ENCODE data around the gene IKBKE. TPM values are rescaled to one million over a fixed set of nuclear protein-coding genes. Genes with fewer than 3 reads are reported as not detected.

Gene IKBKE
- total RNA-seq, result 10 to 100 TPM in 1 of 9 donors, 1 to 10 TPM in 8; 3.6 to 11.1 (median 7.4) TPM
- 1 to 10 TPM; 2.9 to 5.1 (median 3.5) TPM for polyA plus RNA-seq
- long read RNA-seq, donor 1, partial matches to known transcripts, result 0 of 1 reads
- long read RNA-seq, donor 1, other reads (novel, unspliced or antisense), result 0 of 1 reads
- long read RNA-seq, donor 2, result 0 reads
- long read RNA-seq, donor 3, result 0 reads
- long read RNA-seq, donor 4, partial matches to known transcripts, result 0 of 5 reads
- long read RNA-seq, donor 4, other reads (novel, unspliced or antisense), result 1 of 5 reads
- long read RNA-seq, donor 5, transcript IKBKE-203 (22 exons, 3,221 nt), result major isoform, 9 of 21 reads
- long read RNA-seq, donor 5, partial matches to known transcripts, result 1 of 21 reads
- long read RNA-seq, donor 5, other reads (novel, unspliced or antisense), result 11 of 21 reads
- long read RNA-seq, donor 6, partial matches to known transcripts, result 0 of 2 reads
- long read RNA-seq, donor 6, other reads (novel, unspliced or antisense), result 2 of 2 reads
- long read RNA-seq, donor 7, result 0 reads
- long read RNA-seq, donor 8, result 0 reads
- long read RNA-seq, donor 9, partial matches to known transcripts, result 0 of 1 reads
- long read RNA-seq, donor 9, other reads (novel, unspliced or antisense), result 0 of 1 reads
- long read RNA-seq, donor 10, result 0 reads

DNA sequence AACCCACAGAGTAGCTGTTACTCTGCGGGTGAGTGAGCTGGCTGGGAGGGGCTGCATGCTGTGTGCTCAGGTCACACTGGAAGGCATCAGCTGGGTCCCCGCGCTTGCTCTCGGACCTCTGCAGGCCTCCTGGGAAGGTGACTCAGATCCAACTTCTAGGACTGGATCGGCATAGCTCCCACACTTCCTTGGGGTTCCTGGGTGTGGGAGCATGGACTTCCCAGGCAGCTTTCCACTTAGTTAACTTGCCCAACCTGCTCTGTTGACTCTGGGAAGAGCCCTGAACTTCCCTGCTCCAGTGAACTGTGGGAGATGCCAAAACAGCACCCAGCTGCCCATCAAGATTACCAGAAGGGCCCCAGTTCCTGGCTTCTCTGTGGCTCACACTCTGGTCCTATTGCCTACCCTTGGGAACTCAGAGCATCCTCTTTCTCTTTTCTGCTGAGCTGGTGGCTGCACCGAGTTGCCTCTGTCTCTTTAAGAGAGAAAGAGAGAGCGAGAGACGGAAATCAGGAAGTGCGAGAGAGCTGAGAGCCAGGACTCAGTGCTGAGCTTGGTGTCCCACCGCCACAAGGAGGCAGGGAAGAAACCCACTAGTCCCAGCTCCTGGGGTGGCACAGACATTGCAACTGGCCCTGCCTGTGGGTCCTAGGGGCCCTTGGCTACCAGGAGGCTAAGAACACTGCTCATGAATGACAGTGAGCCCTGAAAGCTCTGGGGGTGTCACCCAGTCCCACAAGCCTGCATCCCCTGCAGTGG lies at the start of gene IKBKE:
IKBKE (plus strand) TSS at position 544 of the 759 bp plus-strand sequence. CDS start 2,752 bp downstream, outside the sequence.
- whole genome bisulfite sequencing, 4 donors, result 18 to 26% (median 21%) methylated on average over 10 of the region's 10 CpGs

DNA sequence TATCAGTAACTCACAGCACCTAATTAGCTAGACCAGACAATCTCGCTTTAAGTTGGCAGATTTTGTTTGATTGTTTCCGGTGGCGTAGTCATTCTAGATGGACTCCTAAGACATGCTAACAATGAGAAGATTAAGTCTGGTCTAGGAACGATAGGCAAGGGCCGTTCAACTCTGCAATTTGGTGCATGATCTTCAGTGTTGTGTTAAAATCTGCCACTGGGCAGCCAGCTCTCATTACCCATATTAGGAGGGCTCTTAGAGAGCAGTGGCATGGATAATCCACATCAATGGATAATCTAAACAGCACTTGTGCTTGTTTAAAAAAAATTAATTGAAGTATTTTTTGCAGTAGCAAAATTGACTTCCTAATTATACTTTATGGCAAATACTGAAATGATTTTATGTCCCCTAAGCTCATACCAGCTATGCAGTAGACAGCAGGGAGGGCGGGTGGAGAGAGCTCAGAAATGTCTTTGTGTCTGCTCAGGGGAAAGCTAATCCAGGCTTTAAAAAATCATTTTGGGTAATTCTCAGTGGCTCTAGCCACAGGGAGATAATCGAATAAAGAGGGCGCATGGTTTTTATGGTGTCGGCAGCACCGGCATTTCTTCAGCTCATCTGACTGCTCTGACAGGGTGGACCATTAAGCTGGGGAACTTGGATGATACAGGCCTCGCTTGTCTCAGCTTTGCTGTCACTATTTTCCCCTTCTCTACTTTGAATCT lies 48.5 kb upstream of the IKBKE start:
- no peak overlapping the region for H3K27ac ChIP-seq
- intact Hi-C loops (cut with DNase I), result no loop called here
- TF ChIP-seq POLR2A (IDR thresholded peaks at IDR 0.05), result no peak
- TF ChIP-seq, protein P1, sequence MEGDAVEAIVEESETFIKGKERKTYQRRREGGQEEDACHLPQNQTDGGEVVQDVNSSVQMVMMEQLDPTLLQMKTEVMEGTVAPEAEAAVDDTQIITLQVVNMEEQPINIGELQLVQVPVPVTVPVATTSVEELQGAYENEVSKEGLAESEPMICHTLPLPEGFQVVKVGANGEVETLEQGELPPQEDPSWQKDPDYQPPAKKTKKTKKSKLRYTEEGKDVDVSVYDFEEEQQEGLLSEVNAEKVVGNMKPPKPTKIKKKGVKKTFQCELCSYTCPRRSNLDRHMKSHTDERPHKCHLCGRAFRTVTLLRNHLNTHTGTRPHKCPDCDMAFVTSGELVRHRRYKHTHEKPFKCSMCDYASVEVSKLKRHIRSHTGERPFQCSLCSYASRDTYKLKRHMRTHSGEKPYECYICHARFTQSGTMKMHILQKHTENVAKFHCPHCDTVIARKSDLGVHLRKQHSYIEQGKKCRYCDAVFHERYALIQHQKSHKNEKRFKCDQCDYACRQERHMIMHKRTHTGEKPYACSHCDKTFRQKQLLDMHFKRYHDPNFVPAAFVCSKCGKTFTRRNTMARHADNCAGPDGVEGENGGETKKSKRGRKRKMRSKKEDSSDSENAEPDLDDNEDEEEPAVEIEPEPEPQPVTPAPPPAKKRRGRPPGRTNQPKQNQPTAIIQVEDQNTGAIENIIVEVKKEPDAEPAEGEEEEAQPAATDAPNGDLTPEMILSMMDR (IDR thresholded peaks at IDR 0.05), result no peak
- H3K4me3 ChIP-seq, result no peak overlapping the region
- no peaks in the 10 kb centered on the region for H3K9me3 ChIP-seq (replicated peaks in 1 of 3)
- 90 to 96% (median 95%) methylated on average over 11 of the region's 11 CpGs for WGBS, 4 donors
- no peaks in the 10 kb centered on the region for H3K27me3 ChIP-seq
- no peak for DNase-seq
- H3K36me3 ChIP-seq (replicated peaks in 1 of 2), result peaks cover 0 to 52% of the 10 kb centered on the region in 2 donors
- H3K4me1 ChIP-seq (replicated peaks in 1 of 2), result peaks cover 0 to 5% of the 10 kb centered on the region in 2 donors

More for the DNA sequence above, at the start of gene IKBKE:
- TF ChIP-seq POLR2A (IDR thresholded peaks at IDR 0.05), result peak in 1 of 2 donors; percentile 29
- TF ChIP-seq, protein P1 (IDR thresholded peaks at IDR 0.05), result peak in 4 of 6 experiments; percentile 22 to 49 (median 40)
- intact Hi-C loops (cut with DNase I), result loop anchor here in 1 of 2 donors (10.0 kb wide), 1 partner anchor 445 kb away; no protein-coding TSS in a partner anchor
- no peaks in the 10 kb centered on the region for H3K9me3 ChIP-seq (replicated peaks in 1 of 3)
- peak in 6 of 7 donors; percentile 42 to 79 (median 66) for DNase-seq
- H3K27ac ChIP-seq, result peak within 1 kb of the TSS in 1 of 5 donors; percentile 38
- peak within 1 kb of the TSS; percentile 35 to 65 (median 58) for H3K4me3 ChIP-seq
- H3K4me1 ChIP-seq (replicated peaks in 1 of 2), result peaks cover 4 to 34% of the 10 kb centered on the region in 2 donors
- no peaks in the 10 kb centered on the region for H3K27me3 ChIP-seq
- no peaks in the 10 kb centered on the region for H3K36me3 ChIP-seq (replicated peaks in 1 of 2)

- no peak for DNase-seq
- WGBS, 4 donors, result 92 to 100% (median 99%) methylated on average over 1 of the region's 1 CpG
- H3K9me3 ChIP-seq (replicated peaks in 1 of 3), result no peaks in the 10 kb centered on the region
- H3K27ac ChIP-seq, result no peak overlapping the region
- H3K4me1 ChIP-seq (replicated peaks in 1 of 2), result no peaks in the 10 kb centered on the region
- no peak overlapping the region for H3K4me3 ChIP-seq
- peaks cover 0 to 57% of the 10 kb centered on the region in 2 donors for H3K36me3 ChIP-seq (replicated peaks in 1 of 2)
- H3K27me3 ChIP-seq, result no peaks in the 10 kb centered on the region
- intact Hi-C loops (cut with DNase I), result no loop called here
- TF ChIP-seq, protein P1 (IDR thresholded peaks at IDR 0.05), result no peak
- TF ChIP-seq POLR2A (IDR thresholded peaks at IDR 0.05), result no peak
These were observed 47.8 kb upstream of the IKBKE start for GRCh38 chr1:206422525-206422924.
